DOHH2 (cell line): Measurements from ENCODE around the gene ZMYM1.

Source experiments
- CTCF ChIP-seq: fragments of 200-600 bp; sonication (generic); IDR thresholded peaks from one replicate; pipeline ENCODE4 v1.5.1; 2014; ENCODE audit warnings: antibody characterized with exemption, mild to moderate bottlenecking, low read depth, low read length; ENCODE audit not compliant: poor library complexity, severe bottlenecking
- EZH2phosphoT487 ChIP-seq: fragments of 200-600 bp; sonication (generic); IDR thresholded peaks from 2 replicates; pipeline ENCODE4 v1.6.1; 2017; ENCODE audit warnings: borderline replicate concordance, mild to moderate bottlenecking, antibody characterized with exemption, low read length, moderate library complexity, mixed read lengths

- TF ChIP-seq CTCF (no peak), EZH2phosphoT487 (no peak)
These were observed 64.7 kb downstream of the ZMYM1 start for GRCh38 chr1:35143737-35144508.
